ENCODE data around the gene CACNA1S.

DNA sequence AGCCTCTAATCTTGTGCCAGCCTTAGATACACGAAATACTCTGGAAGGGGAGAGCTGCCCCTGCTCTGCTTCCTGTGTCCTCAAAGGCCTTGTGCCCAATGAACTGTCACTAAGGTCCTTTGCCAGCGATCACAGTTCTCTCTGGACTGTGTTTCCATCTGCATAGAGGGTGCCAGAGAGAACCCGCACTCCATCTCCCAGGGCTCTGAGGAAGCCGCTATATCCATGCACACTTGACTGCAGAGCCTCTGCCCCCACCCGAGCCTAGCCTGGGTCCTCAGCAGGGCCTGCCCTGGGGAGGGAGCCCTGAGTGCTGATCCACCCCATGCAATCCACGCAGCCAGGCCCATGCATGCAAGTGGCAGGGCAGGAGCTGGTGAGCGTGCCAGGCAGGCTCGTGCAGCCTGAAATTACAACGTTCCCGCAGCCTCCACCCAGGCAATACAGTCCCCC, 58.1 kb downstream of the CACNA1S start:
- TF ChIP-seq, protein P1, sequence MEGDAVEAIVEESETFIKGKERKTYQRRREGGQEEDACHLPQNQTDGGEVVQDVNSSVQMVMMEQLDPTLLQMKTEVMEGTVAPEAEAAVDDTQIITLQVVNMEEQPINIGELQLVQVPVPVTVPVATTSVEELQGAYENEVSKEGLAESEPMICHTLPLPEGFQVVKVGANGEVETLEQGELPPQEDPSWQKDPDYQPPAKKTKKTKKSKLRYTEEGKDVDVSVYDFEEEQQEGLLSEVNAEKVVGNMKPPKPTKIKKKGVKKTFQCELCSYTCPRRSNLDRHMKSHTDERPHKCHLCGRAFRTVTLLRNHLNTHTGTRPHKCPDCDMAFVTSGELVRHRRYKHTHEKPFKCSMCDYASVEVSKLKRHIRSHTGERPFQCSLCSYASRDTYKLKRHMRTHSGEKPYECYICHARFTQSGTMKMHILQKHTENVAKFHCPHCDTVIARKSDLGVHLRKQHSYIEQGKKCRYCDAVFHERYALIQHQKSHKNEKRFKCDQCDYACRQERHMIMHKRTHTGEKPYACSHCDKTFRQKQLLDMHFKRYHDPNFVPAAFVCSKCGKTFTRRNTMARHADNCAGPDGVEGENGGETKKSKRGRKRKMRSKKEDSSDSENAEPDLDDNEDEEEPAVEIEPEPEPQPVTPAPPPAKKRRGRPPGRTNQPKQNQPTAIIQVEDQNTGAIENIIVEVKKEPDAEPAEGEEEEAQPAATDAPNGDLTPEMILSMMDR (IDR thresholded peaks at IDR 0.05), result no peak
- TF ChIP-seq POLR2AphosphoS5 (IDR thresholded peaks at IDR 0.05) (no peak), POLR2A (IDR thresholded peaks at IDR 0.05) (no peak), EP300 (IDR thresholded peaks at IDR 0.05) (no peak)

Measured in gastroesophageal sphincter (tissue), 3 donors.